HEK293 (cell line): ENCODE data around the gene PACRG.

ENCODE experiments used
- CTCF ChIA-PET: fragments of 350-600 bp; formaldehyde crosslinking; extraction: SDS; loops from one replicate; lab custom pipeline; 2021; ENCODE audit warnings: antibody characterized with exemption; lab: Yijun Ruan, JAX
- POLR2A ChIA-PET: fragments of 300-600 bp; formaldehyde crosslinking; extraction: SDS; loops from one replicate; lab custom pipeline; 2020; ENCODE audit warnings: antibody characterized with exemption, inconsistent platforms; lab: Yijun Ruan, JAX
- H3K27ac ChIP-seq: fragments of 200-500 bp; sonication (Bioruptor generic); 2 replicates; pipeline ENCODE4 v1.5.1; 2014; ENCODE audit warnings: low read depth, low read length, control low read depth, inconsistent platforms; ENCODE audit errors: extremely low read depth
- H3K36me3 ChIP-seq, 2 experiments: fragments of 200-500 bp in 1 of 2; sonication (Bioruptor generic) in 1 of 2; 1 replicate in 1 of 2; 2 replicates in 1 of 2; pipeline ENCODE4 v1.5.1; 2014 to 2017; ENCODE audit warnings: inconsistent platforms in 2 of 2, low read length in 2 of 2; ENCODE audit not compliant: control insufficient read depth in 2 of 2, insufficient read depth in 1 of 2
- H3K4me1 ChIP-seq: fragments of 200-500 bp; sonication (Bioruptor generic); 2 replicates; pipeline ENCODE4 v1.5.1; 2014; ENCODE audit warnings: mild to moderate bottlenecking, low read length, inconsistent platforms; ENCODE audit not compliant: control insufficient read depth, insufficient read depth
- H3K4me3 ChIP-seq: 2 replicates; pipeline ENCODE4 v1.5.1; 2011; ENCODE audit warnings: low read depth, mild to moderate bottlenecking, control low read depth, low read length, moderate library complexity
- H3K9me3 ChIP-seq: fragments of 200-500 bp; sonication (Bioruptor generic); 2 replicates; pipeline ENCODE4 v1.5.1; 2014; ENCODE audit warnings: low read depth, low read length, inconsistent platforms; ENCODE audit not compliant: control insufficient read depth, insufficient read depth
- FEZF1 ChIP-seq: fragments of 450-650 bp; formaldehyde crosslinking; IDR thresholded peaks from 2 replicates; pipeline ENCODE4 v1.5.1; 2016; ENCODE audit warnings: missing biosample characterization, missing genetic modification characterization
- GFI1B ChIP-seq: fragments of 450-650 bp; formaldehyde crosslinking; IDR thresholded peaks from 2 replicates; pipeline ENCODE4 v1.5.1; 2016; ENCODE audit warnings: missing biosample characterization, missing genetic modification characterization
- ZBTB10 ChIP-seq: fragments of 450-650 bp; formaldehyde crosslinking; IDR thresholded peaks from 2 replicates; pipeline ENCODE4 v1.5.1; 2016; ENCODE audit warnings: missing biosample characterization, missing genetic modification characterization
- ZNF18 ChIP-seq: fragments of 450-650 bp; formaldehyde crosslinking; IDR thresholded peaks from 2 replicates; pipeline ENCODE4 v1.5.1; 2016; ENCODE audit warnings: missing biosample characterization, missing genetic modification characterization
- ZNF202 ChIP-seq: fragments of 450-650 bp; formaldehyde crosslinking; IDR thresholded peaks from 2 replicates; pipeline ENCODE4 v1.5.1; 2016; ENCODE audit warnings: missing biosample characterization, missing genetic modification characterization, borderline replicate concordance
- ZNF274 ChIP-seq, 2 experiments: fragments of 200-500 bp in 1 of 2; fragments of 450-650 bp in 1 of 2; sonication (Bioruptor generic) in 1 of 2; formaldehyde crosslinking in 1 of 2; IDR thresholded peaks; 2 replicates each; pipeline versions ENCODE4 v1.5.1 to v1.6.1; 2014 to 2016; ENCODE audit warnings: borderline replicate concordance in 1 of 2, inconsistent platforms in 1 of 2, low read length in 1 of 2, missing biosample characterization in 1 of 2, missing genetic modification characterization in 1 of 2
- ZNF324 ChIP-seq: fragments of 450-650 bp; formaldehyde crosslinking; IDR thresholded peaks from 2 replicates; pipeline ENCODE4 v1.5.1; 2016; ENCODE audit warnings: missing biosample characterization, missing genetic modification characterization
- ZNF335 ChIP-seq: fragments of 450-650 bp; formaldehyde crosslinking; conservative IDR thresholded peaks from 2 replicates; pipeline ENCODE4 v1.5.1; 2016; ENCODE audit warnings: missing biosample characterization, missing genetic modification characterization
- ZNF518A ChIP-seq: fragments of 450-650 bp; formaldehyde crosslinking; conservative IDR thresholded peaks from 2 replicates; pipeline ENCODE4 v1.5.1; 2016; ENCODE audit warnings: low read depth, missing biosample characterization, missing genetic modification characterization
- ZNF530 ChIP-seq: fragments of 450-650 bp; formaldehyde crosslinking; IDR thresholded peaks from 2 replicates; pipeline ENCODE4 v1.5.1; 2016; ENCODE audit warnings: low read depth, missing biosample characterization, missing genetic modification characterization
- ZNF544 ChIP-seq: fragments of 450-650 bp; formaldehyde crosslinking; IDR thresholded peaks from 2 replicates; pipeline ENCODE4 v1.5.0; 2017; ENCODE audit warnings: missing biosample characterization, missing genetic modification characterization
- ZNF558 ChIP-seq: fragments of 450-650 bp; formaldehyde crosslinking; IDR thresholded peaks from 2 replicates; pipeline ENCODE4 v1.5.1; 2016; ENCODE audit warnings: missing biosample characterization, missing genetic modification characterization
- ZNF629 ChIP-seq: fragments of 450-650 bp; formaldehyde crosslinking; IDR thresholded peaks from 2 replicates; pipeline ENCODE4 v1.5.1; 2017; ENCODE audit warnings: missing biosample characterization, missing genetic modification characterization
- ZNF704 ChIP-seq: fragments of 450-650 bp; formaldehyde crosslinking; IDR thresholded peaks from 2 replicates; pipeline ENCODE4 v1.5.1; 2016; ENCODE audit warnings: missing biosample characterization, missing genetic modification characterization
- ZSCAN30 ChIP-seq: fragments of 450-650 bp; IDR thresholded peaks from 2 replicates; pipeline ENCODE4 v1.5.1; 2018; ENCODE audit warnings: missing biosample characterization, mild to moderate bottlenecking, missing genetic modification characterization, moderate library complexity

PACRG gene

GRCh38 chr6:162965366-162965765 lies 237.6 kb downstream of the PACRG start (continued):
- no peak for TF ChIP-seq ZNF18 (tag by site-specific recombination)

GRCh38 chr6:162970246-162970645 lies 242.5 kb downstream of the PACRG start:
- no peak overlapping the region for H3K4me3 ChIP-seq
- TF ChIP-seq ZSCAN30 (tag by site-specific recombination) (no peak), GFI1B (tag by site-specific recombination) (no peak), ZNF518A (tag by site-specific recombination) (no peak), ZNF530 (no peak), ZNF558 (tag by site-specific recombination) (no peak), ZBTB10 (no peak)
- H3K36me3 ChIP-seq = no peaks in the 10 kb centered on the region
- H3K9me3 ChIP-seq = no peaks in the 10 kb centered on the region
- no peak overlapping the region for H3K27ac ChIP-seq
- ChIA-PET CTCF (no interaction called here), POLR2A (no interaction called here)
- no peaks in the 10 kb centered on the region for H3K4me1 ChIP-seq

- H3K4me1 ChIP-seq = no peaks in the 10 kb centered on the region
- no peaks in the 10 kb centered on the region for H3K9me3 ChIP-seq
- no peaks in the 10 kb centered on the region for H3K36me3 ChIP-seq
- ChIA-PET CTCF (no interaction called here), POLR2A (no interaction called here)
- no peak for TF ChIP-seq ZNF324
- no peak for TF ChIP-seq ZNF335 (tag by site-specific recombination)
- no peak for TF ChIP-seq ZNF544 (tag by site-specific recombination)
- no peak for TF ChIP-seq ZNF704 (tag by site-specific recombination)
- no peak for TF ChIP-seq ZNF274 (IDR thresholded peaks at IDR 0.05; ENCODE audit: low read length)
- no peak for TF ChIP-seq ZNF274 (tag by site-specific recombination; IDR thresholded peaks at IDR 0.05; ENCODE audit: borderline replicate concordance)
- no peak for TF ChIP-seq ZNF202 (tag by site-specific recombination)
- TF ChIP-seq FEZF1 (tag by site-specific recombination) = no peak
- no peak for TF ChIP-seq ZNF629
- H3K27ac ChIP-seq = no peak overlapping the region
- no peak overlapping the region for H3K4me3 ChIP-seq
These were observed 243.6 kb downstream of the PACRG start for GRCh38 chr6:162971356-162971755.
